NCI-H748 (cell line): ENCODE measurements around the gene ZNF821.
"Not testable (repeated sequence)": the region's sequence is repeated elsewhere in the genome, so short reads cannot be mapped to it uniquely, and the experiment has no call there.

Experiments used
- DNase-seq: peaks from one replicate; lab custom pipeline; 2025; ENCODE audit not compliant: unreplicated experiment; lab: John Stamatoyannopoulos, UW

Gene ZNF821

DNA sequence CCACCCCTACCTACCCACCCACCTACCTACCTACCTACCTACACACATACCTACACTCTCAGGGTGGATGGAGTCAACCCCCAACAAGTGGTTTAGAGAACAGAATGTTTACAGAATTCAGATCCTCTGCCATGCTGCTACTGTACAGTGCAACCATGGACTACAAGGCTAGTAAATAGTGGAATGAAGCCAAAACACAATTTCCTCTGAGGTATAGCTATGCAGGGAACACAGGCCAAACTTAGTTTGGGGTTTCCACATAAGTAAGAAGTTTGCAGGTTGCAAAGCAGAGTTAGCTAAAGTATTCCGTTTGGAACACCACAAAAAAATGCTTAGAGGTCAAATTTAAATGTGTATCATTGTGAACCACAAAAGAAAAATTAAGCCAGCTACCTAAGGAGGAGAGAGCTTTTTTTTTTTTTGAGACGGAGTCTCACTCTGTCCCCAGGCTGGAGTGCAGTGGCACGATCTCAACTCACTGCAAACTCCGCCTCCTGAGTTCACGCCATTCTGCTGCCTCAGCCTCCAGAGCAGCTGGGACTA lies 72.7 kb downstream of the ZNF821 start:
- no peak for DNase-seq

- DNase-seq: not testable (repeated sequence)
Observed at GRCh38 chr16:71810155-71810530, 73.8 kb downstream of the ZNF821 start.
